ENCODE data around the gene ANKH.

The ANKH gene

DNA sequence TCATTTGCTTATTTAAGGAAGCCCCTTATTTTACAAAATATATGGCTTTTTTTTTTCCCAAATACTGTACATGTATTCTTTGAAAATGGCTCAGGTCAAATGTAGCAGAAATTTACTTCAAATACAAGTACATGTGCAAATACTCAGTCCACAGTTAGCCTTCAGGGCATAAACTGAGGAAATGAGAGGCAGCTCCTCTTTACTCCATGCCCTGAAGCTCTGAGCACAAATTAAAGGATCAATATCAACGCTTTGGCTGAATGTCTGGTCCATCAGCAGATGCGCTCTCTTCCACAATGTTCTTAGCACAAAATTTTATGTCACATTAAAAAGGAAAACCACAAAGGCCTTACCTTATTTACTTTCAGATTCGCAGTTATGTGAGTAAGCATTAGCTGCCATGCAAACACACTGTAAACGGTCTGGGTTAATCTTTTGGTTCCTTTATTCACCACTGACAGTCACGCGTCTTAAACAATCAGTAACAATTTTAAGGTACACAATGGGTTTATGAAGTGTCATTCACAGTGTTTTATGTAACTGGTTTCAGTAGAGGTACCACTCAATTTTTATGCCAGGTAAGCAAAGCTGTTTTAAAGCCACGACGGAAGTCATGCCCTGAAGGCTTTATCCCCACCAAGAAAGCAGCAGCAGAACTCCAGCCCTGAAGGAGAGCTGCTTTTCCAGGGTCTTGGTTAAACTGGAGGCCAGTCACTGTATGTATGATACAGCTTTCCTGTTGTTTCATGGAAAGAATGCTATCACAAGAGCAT lies 103.7 kb downstream of the ANKH start:
- TF ChIP-seq, protein P1, sequence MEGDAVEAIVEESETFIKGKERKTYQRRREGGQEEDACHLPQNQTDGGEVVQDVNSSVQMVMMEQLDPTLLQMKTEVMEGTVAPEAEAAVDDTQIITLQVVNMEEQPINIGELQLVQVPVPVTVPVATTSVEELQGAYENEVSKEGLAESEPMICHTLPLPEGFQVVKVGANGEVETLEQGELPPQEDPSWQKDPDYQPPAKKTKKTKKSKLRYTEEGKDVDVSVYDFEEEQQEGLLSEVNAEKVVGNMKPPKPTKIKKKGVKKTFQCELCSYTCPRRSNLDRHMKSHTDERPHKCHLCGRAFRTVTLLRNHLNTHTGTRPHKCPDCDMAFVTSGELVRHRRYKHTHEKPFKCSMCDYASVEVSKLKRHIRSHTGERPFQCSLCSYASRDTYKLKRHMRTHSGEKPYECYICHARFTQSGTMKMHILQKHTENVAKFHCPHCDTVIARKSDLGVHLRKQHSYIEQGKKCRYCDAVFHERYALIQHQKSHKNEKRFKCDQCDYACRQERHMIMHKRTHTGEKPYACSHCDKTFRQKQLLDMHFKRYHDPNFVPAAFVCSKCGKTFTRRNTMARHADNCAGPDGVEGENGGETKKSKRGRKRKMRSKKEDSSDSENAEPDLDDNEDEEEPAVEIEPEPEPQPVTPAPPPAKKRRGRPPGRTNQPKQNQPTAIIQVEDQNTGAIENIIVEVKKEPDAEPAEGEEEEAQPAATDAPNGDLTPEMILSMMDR (IDR thresholded peaks at IDR 0.05; ENCODE audit: low read depth, low read length) = no peak
- DNase-seq (ENCODE audit: extremely low read depth, low read depth) = no peak

DNA sequence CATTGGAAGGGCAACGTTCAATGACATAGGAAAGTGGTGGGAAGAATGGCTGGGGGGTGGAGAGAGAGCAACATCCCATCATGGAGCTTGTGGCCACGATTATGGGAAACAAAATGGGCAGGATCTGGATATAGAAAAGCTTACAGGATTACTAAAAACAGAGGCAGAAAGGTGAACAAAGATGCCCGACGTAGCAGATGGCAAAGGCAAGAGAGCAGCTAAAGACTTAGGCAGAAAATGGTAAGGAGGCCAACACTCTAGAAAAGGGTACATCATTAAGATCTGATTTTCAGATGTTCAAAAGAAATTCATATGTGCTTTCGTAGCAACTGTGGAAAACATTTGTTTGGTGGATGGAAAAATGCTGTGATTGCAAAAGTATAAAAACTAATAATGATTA lies 104.5 kb downstream of the ANKH start:
- no peak for DNase-seq (ENCODE audit: extremely low read depth, low read depth)
- TF ChIP-seq, protein P1 (IDR thresholded peaks at IDR 0.05; ENCODE audit: low read depth, low read length) = no peak

DNA sequence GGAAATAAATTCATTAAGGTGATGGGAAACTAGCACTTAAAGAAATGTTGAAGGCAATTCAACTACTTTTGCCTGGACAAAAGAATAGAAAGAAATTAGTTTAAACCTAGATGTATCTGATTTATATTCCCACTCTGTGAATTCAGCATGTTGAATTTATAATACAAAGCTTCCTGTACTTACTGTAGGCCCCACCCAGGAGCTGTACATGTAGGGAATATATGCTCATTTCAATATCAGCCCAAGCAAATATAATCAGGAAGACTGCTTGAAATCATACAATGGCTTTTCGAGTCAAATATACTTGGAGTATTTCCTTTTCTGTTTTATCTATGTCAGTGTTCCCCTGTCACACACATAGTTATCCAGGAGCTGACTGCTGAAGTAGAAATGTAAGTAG lies 105.0 kb downstream of the ANKH start:
- DNase-seq (ENCODE audit: extremely low read depth, low read depth) = no peak
- TF ChIP-seq, protein P1 (IDR thresholded peaks at IDR 0.05; ENCODE audit: low read depth, low read length) = no peak

DNA sequence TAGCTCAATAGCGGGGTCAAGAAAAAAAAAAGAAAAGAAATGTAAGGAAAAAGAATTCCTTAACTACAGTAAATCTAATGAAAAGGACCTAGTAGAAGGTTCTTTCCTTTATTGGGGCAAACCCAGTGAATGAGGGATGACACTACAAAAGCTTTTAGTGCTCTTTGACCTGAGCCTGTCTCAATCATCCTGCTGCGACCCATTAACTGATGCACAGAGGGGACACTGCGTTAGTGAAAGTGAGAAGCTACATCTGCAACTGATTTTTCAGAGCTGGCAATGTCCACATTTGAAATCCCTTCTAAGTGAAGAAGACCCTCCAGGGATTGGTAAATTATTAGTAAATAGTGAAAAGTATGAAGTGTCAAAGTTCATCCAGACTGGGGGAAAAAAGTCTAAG lies 106.0 kb downstream of the ANKH start:
- TF ChIP-seq, protein P1 (IDR thresholded peaks at IDR 0.05; ENCODE audit: low read depth, low read length) = no peak
- DNase-seq (ENCODE audit: extremely low read depth, low read depth) = no peak

DNA sequence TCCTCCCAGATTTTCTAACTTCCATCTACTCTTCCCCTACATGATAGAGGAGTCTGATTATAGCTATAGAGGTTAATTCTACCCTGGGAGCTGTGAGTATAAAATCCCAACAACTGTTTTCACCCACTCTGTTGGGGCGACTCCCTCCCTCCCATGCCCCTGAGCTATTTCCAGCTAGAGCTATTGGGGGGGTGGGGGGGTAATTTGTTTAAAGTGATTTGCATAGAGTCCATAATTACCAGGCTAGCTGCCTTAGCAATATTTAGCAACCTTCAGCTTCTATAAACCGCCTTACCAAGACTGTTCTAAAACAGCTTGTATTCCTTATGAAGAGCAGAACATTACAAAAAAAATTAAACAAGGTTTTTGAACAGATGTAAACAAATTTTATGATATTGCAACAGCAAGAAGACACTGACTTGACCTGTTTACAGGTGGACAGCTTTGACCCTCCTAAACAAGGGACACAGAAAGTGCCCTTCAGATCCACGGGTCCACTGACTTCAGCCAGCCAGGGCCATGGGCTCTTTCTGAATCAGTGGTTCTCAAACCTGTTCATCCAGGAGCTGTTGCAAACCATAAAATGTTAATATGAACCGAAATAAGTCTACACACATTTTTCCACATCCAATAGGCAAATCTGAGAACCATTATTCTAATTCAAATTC lies 108.9 kb downstream of the ANKH start:
- TF ChIP-seq, protein P1 (IDR thresholded peaks at IDR 0.05; ENCODE audit: low read depth, low read length) = no peak
- no peak for DNase-seq (ENCODE audit: extremely low read depth, low read depth)

DNA sequence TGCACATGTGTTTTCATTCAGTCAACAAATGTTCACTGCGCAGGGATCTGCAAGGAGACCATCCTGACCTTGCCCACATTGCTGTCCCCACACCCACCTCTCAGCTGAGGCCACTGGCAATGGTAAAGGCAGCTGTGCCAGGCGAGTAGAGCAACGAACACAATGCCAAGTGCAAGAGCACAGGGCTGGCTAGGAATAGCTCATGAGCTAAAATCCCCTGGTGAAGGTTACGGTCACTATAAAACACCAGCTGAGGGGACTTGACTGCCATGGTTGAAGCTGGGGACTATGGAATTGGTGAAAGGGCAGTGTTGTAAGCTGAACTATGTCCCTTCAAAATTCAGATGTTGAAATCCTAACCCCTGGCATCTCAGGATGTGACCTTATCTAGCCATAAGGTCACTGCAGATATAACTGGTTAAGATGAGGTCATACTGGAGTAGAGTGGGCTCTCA lies 111.0 kb downstream of the ANKH start:
- DNase-seq (ENCODE audit: extremely low read depth, low read depth) = no peak
- TF ChIP-seq, protein P1 (IDR thresholded peaks at IDR 0.05; ENCODE audit: low read depth, low read length) = no peak

All from AG09319 (cell line).